IMR-90 (cell line): ENCODE results near the gene IMPDH1. TPM values are rescaled to one million over a fixed set of nuclear protein-coding genes. Genes with fewer than 3 reads are reported as not detected.

Source experiments
- ATAC-seq: fragments of 200-7000 bp; cut with Tn5 transposase; 2 replicates; pipeline ENCODE4 v1.9.1; 2020; ENCODE audit warnings: low read depth, mild to moderate bottlenecking, moderate library complexity
- BruUV-seq: library from RNA; stranded (reverse); fragments of 400-500 nt; replicated peaks from 2 replicates; lab custom pipeline; 2021; lab: Mats Ljungman, UMichigan
- CTCF ChIA-PET: fragments of 300-600 bp; formaldehyde crosslinking; extraction: SDS; loops from one replicate; lab custom pipeline; 2021; ENCODE audit warnings: antibody characterized with exemption; lab: Yijun Ruan, JAX
- POLR2A ChIA-PET: fragments of 300-600 bp; sonication (Branson Sonifier 250); formaldehyde crosslinking; loops from one replicate; lab custom pipeline; 2022; ENCODE audit warnings: antibody characterized with exemption; ENCODE audit not compliant: unreplicated experiment; lab: Charles Lee
- DNase-seq: peaks from one replicate; pipeline ENCODE4 v3.0.0; 2013
- H2AFZ ChIP-seq: replicated peaks from 2 replicates; pipeline ENCODE3; 2013; ENCODE audit warnings: low read length, mild to moderate bottlenecking; ENCODE audit not compliant: poor library complexity
- H2AK5ac ChIP-seq: 2 replicates; pipeline ENCODE4 v1.6.1; 2013; ENCODE audit warnings: low read depth, low read length, inconsistent platforms
- H2AK9ac ChIP-seq: replicated peaks from 2 replicates; pipeline ENCODE3; 2013; ENCODE audit warnings: mild to moderate bottlenecking, low read depth, low read length, moderate library complexity; ENCODE audit not compliant: poor library complexity
- H2BK120ac ChIP-seq: 2 replicates; pipeline ENCODE4 v1.6.1; 2013; ENCODE audit warnings: low read depth, low read length, inconsistent platforms
- H2BK15ac ChIP-seq: 3 replicates; pipeline ENCODE4 v1.6.1; 2013; ENCODE audit warnings: low read depth, low read length, inconsistent platforms
- H2BK20ac ChIP-seq: 2 replicates; pipeline ENCODE4 v1.6.1; 2013; ENCODE audit warnings: low read depth, mild to moderate bottlenecking, inconsistent platforms, low read length, moderate library complexity
- H2BK5ac ChIP-seq: 2 replicates; pipeline ENCODE4 v1.6.1; 2013; ENCODE audit warnings: mild to moderate bottlenecking, low read depth, low read length, inconsistent platforms; ENCODE audit not compliant: poor library complexity, severe bottlenecking
- H3K14ac ChIP-seq: replicated peaks from 2 replicates; pipeline ENCODE4 v1.6.1; 2013; ENCODE audit warnings: low read depth, low read length, inconsistent platforms
- H3K18ac ChIP-seq: 2 replicates; pipeline ENCODE4 v1.6.1; 2013; ENCODE audit warnings: low read depth, low read length, control low read depth
- H3K23ac ChIP-seq: 2 replicates; pipeline ENCODE4 v1.6.1; 2013; ENCODE audit warnings: low read depth, low read length, inconsistent platforms
- H3K27ac ChIP-seq: 2 replicates; pipeline ENCODE4 v1.5.1; 2013; ENCODE audit warnings: mild to moderate bottlenecking, control low read depth, low read length; ENCODE audit not compliant: insufficient read depth
- H3K27me3 ChIP-seq: 2 replicates; pipeline ENCODE4 v1.6.1; 2013; ENCODE audit warnings: low read length; ENCODE audit not compliant: control insufficient read depth, insufficient read depth
- H3K36me3 ChIP-seq: 2 replicates; pipeline ENCODE4 v1.6.1; 2013; ENCODE audit warnings: low read length, mixed read lengths; ENCODE audit not compliant: control insufficient read depth, insufficient read depth
- H3K4ac ChIP-seq: 2 replicates; pipeline ENCODE4 v1.6.1; 2013; ENCODE audit warnings: low read depth, low read length, inconsistent platforms
- H3K4me1 ChIP-seq: 2 replicates; pipeline ENCODE4 v1.6.1; 2013; ENCODE audit warnings: low read length, mixed read lengths; ENCODE audit not compliant: control insufficient read depth, insufficient read depth
- H3K4me2 ChIP-seq: 2 replicates; pipeline ENCODE4 v1.6.1; 2013; ENCODE audit warnings: low read depth, mild to moderate bottlenecking, control low read depth, low read length, moderate library complexity
- H3K4me3 ChIP-seq: 2 replicates; pipeline ENCODE4 v1.5.1; 2013; ENCODE audit warnings: low read depth, mild to moderate bottlenecking, control low read depth, low read length, moderate library complexity; ENCODE audit not compliant: insufficient read depth
- H3K56ac ChIP-seq: 2 replicates; pipeline ENCODE4 v1.6.1; 2013; ENCODE audit warnings: low read length, inconsistent platforms; ENCODE audit not compliant: insufficient read depth; ENCODE audit errors: extremely low read depth
- H3K79me1 ChIP-seq, 2 experiments: 2 replicates each; pipeline ENCODE4 v1.6.1; 2013; ENCODE audit warnings: low read length in 2 of 2, inconsistent platforms in 1 of 2, low read depth in 1 of 2
- H3K9ac ChIP-seq: 2 replicates; pipeline ENCODE4 v1.6.1; 2013; ENCODE audit warnings: low read depth, low read length, control low read depth
- H3K9me1 ChIP-seq: 2 replicates; pipeline ENCODE4 v1.6.1; 2013; ENCODE audit warnings: low read length, inconsistent platforms; ENCODE audit not compliant: insufficient read depth
- H3K9me3 ChIP-seq: 2 replicates; pipeline ENCODE4 v1.6.1; 2013; ENCODE audit warnings: low read length; ENCODE audit not compliant: control insufficient read depth, insufficient read depth
- H4K20me1 ChIP-seq: 2 replicates; pipeline ENCODE4 v1.6.1; 2013; ENCODE audit warnings: low read length, inconsistent platforms; ENCODE audit not compliant: insufficient read depth
- H4K5ac ChIP-seq: 2 replicates; pipeline ENCODE4 v1.6.1; 2013; ENCODE audit warnings: mild to moderate bottlenecking, low read depth, low read length, control low read depth
- H4K8ac ChIP-seq, 2 experiments: 2 replicates each; pipeline ENCODE4 v1.6.1; 2013; ENCODE audit warnings: low read depth in 2 of 2, low read length in 2 of 2, control low read depth in 1 of 2, inconsistent platforms in 1 of 2
- H4K91ac ChIP-seq: 2 replicates; pipeline ENCODE4 v1.6.1; 2013; ENCODE audit warnings: low read depth, low read length, inconsistent platforms; ENCODE audit not compliant: insufficient read depth
- BHLHE40 ChIP-seq: fragments of 150-350 bp; IDR thresholded peaks from 2 replicates; pipeline ENCODE4 v1.6.1; 2016; ENCODE audit warnings: mild to moderate bottlenecking, low read depth, low read length
- CHD1 ChIP-seq: IDR thresholded peaks from 2 replicates; pipeline ENCODE4 v1.6.1; 2012; ENCODE audit warnings: low read depth, low read length, improper control_type of control experiment
- ELK1 ChIP-seq: fragments of 150-350 bp; IDR thresholded peaks from 2 replicates; pipeline ENCODE4 v1.6.1; 2016; ENCODE audit warnings: low read depth, mild to moderate bottlenecking, low read length, moderate library complexity, borderline replicate concordance
- MAFK ChIP-seq: IDR thresholded peaks from 2 replicates; pipeline ENCODE4 v1.6.1; 2012; ENCODE audit warnings: low read depth, low read length, improper control_type of control experiment
- RFX5 ChIP-seq: IDR thresholded peaks from 2 replicates; pipeline ENCODE4 v1.8.0; 2012; ENCODE audit warnings: low read depth, mild to moderate bottlenecking, low read length, moderate library complexity
- SMC3 ChIP-seq: fragments of 150-350 bp; IDR thresholded peaks from 2 replicates; pipeline ENCODE4 v1.6.1; 2016; ENCODE audit warnings: low read depth, mild to moderate bottlenecking, antibody characterized with exemption, low read length, moderate library complexity
- WGBS, 2 experiments: methylation state at CpG; one replicate each; pipeline versions ENCODE4 v1.1.5 to v1.1.7; 2013; ENCODE audit warnings: missing lambda C conversion rate in 2 of 2; ENCODE audit not compliant: insufficient read length in 1 of 2; ENCODE audit errors: extremely low coverage in 2 of 2; 5-methylcytosine and 5-hydroxymethylcytosine counted together
- dilution Hi-C: fragments of 300-500 bp; cut with HindIII; formaldehyde crosslinking; loops from one replicate; pipeline ENCODE4 v1.14.3; 2018; ENCODE audit warnings: low sequenced_read_pairs; ENCODE audit not compliant: unreplicated experiment
- in situ Hi-C: fragments of 300-500 bp; cut with MboI; formaldehyde crosslinking; loops from 3 replicates; pipeline ENCODE4 v1.14.3; 2019; ENCODE audit warnings: low sequenced_read_pairs, inconsistent platforms, mixed read lengths
- intact Hi-C: fragments of 100-400 bp; cut with micrococcal nuclease; formaldehyde crosslinking; loops from 2 replicates; pipeline ENCODE4 v1.10.0; 2022
- polyA plus RNA-seq, 3 experiments: library from polyadenylated mRNA; depleted of rRNA; stranded (reverse); fragments of >200 nt; gene quantifications; 2 replicates each; pipeline ENCODE4 v1.2.3, GENCODE V29; 2012; ENCODE audit warnings: low replicate concordance in 1 of 3
- total RNA-seq: library from RNA; depleted of rRNA; stranded (reverse); fragments of >200 nt; gene quantifications from 2 replicates; pipeline ENCODE4 v1.2.3, GENCODE V29; 2012

The IMPDH1 gene
- total and polyA plus RNA-seq, 2 of the 4 experiments (the other 2 are of a cell fraction), result 49.5 to 69.3 TPM

- dilution Hi-C loops (no loop called here), in situ Hi-C loops (no loop called here), intact Hi-C loops (no loop called here)
- Histone ChIP-seq H2AK9ac (peak overlapping the region; percentile 79), H4K20me1 (no peaks in the 10 kb centered on the region), H3K18ac (no peak overlapping the region), H2AFZ (no peak overlapping the region), H3K79me1 (no peaks in the 10 kb centered on the region), H3K9me1 (no peaks in the 10 kb centered on the region), H3K56ac (no peak overlapping the region), H3K9me3 (no peaks in the 10 kb centered on the region), H4K91ac (no peak overlapping the region), H3K9ac (no peak overlapping the region), H2BK15ac (no peak overlapping the region), H3K4me3 (no peak overlapping the region), H3K4me1 (peaks cover 2% of the 10 kb centered on the region), H2BK120ac (no peak overlapping the region), H3K36me3 (no peaks in the 10 kb centered on the region), H3K14ac (no peak overlapping the region), H3K4ac (no peak overlapping the region), H2AK5ac (no peak overlapping the region), H3K27me3 (peaks cover 24% of the 10 kb centered on the region), H3K23ac (no peak overlapping the region), H3K4me2 (no peak overlapping the region), H4K5ac (no peak overlapping the region), H2BK20ac (no peak overlapping the region), H2BK5ac (no peak overlapping the region), H3K27ac (no peak overlapping the region), H4K8ac (no peak overlapping the region)
- no CpG with 5 or more reads among the region's 1 CpG for WGBS, 2 experiments
- ChIA-PET CTCF (no interaction called here), POLR2A (no interaction called here)
- no TSS peak for BruUV-seq
- no peak for ATAC-seq
- no peak for DNase-seq
- no peak for TF ChIP-seq CHD1
- no peak for TF ChIP-seq ELK1
- no peak for TF ChIP-seq BHLHE40
- TF ChIP-seq RFX5, result no peak
- TF ChIP-seq MAFK, result no peak
- no peak for TF ChIP-seq SMC3
Observed at GRCh38 chr7:128421384-128421783, 11.6 kb upstream of the IMPDH1 start.
